Stimulated activated CD4-positive, alpha-beta T cell treated with anti-CD3 and anti-CD28 coated beads, Interleukin-2, amount 100 ng/mL, for 48 hours (primary cell): ENCODE data around the gene CTU1.

Experiments used
- DNase-seq, 2 donors: peaks; one replicate each; pipeline ENCODE4 v3.0.0-alpha.2; 2020

The CTU1 gene

GRCh38 chr19:51102991-51103390, 5.2 kb downstream of the CTU1 start:
- no peak for DNase-seq

GRCh38 chr19:51101171-51101865, 6.9 kb downstream of the CTU1 start:
- no peak for DNase-seq

- DNase-seq, result no peak
Measured at GRCh38 chr19:51100601-51101000, 7.6 kb downstream of the CTU1 start.

GRCh38 chr19:51099047-51099382, 9.2 kb downstream of the CTU1 start:
- DNase-seq, result no peak

- DNase-seq, result no peak
Measured at GRCh38 chr19:51098365-51099046, 9.7 kb downstream of the CTU1 start.

- no peak for DNase-seq
Measured at GRCh38 chr19:51097796-51098195, 10.4 kb downstream of the CTU1 start.

- DNase-seq, result peak; percentile 75 to 80
Measured at GRCh38 chr19:51097166-51097738, 11.0 kb downstream of the CTU1 start.

GRCh38 chr19:51096473-51097165, 11.6 kb downstream of the CTU1 start:
- DNase-seq, result no peak

- DNase-seq, result peak; percentile 30 to 43
Measured at GRCh38 chr19:51094696-51095279, 13.4 kb downstream of the CTU1 start.

- DNase-seq, result no peak
Measured at GRCh38 chr19:51093510-51094345, 14.5 kb downstream of the CTU1 start.

GRCh38 chr19:51093101-51093500, 15.1 kb downstream of the CTU1 start:
- DNase-seq, result no peak

GRCh38 chr19:51091895-51092873, 16.0 kb downstream of the CTU1 start:
- no peak for DNase-seq

GRCh38 chr19:51091126-51091525, 17.1 kb downstream of the CTU1 start:
- DNase-seq, result no peak

- no peak for DNase-seq
Measured at GRCh38 chr19:51090471-51090870, 17.7 kb downstream of the CTU1 start.

GRCh38 chr19:51089786-51090185, 18.4 kb downstream of the CTU1 start:
- DNase-seq, result no peak

- DNase-seq, result no peak
Measured at GRCh38 chr19:51086153-51086850, 21.9 kb downstream of the CTU1 start.

- DNase-seq, result no peak
Measured at GRCh38 chr19:51084505-51084904, 23.7 kb downstream of the CTU1 start.

- DNase-seq, result no peak
Measured at GRCh38 chr19:51083783-51084182, 24.4 kb downstream of the CTU1 start.

- DNase-seq, result no peak
Measured at GRCh38 chr19:51083181-51083580, 25.0 kb downstream of the CTU1 start.

- no peak for DNase-seq
Measured at GRCh38 chr19:51082611-51083010, 25.6 kb downstream of the CTU1 start, which contains the start of gene KLK14. Gene KLK14, minus strand, starts transcription at chr19:51082887. Its CDS starts 273 bp downstream, at chr19:51082614.
